ENCODE measurements around the gene SHC1.

The SHC1 gene

DNA sequence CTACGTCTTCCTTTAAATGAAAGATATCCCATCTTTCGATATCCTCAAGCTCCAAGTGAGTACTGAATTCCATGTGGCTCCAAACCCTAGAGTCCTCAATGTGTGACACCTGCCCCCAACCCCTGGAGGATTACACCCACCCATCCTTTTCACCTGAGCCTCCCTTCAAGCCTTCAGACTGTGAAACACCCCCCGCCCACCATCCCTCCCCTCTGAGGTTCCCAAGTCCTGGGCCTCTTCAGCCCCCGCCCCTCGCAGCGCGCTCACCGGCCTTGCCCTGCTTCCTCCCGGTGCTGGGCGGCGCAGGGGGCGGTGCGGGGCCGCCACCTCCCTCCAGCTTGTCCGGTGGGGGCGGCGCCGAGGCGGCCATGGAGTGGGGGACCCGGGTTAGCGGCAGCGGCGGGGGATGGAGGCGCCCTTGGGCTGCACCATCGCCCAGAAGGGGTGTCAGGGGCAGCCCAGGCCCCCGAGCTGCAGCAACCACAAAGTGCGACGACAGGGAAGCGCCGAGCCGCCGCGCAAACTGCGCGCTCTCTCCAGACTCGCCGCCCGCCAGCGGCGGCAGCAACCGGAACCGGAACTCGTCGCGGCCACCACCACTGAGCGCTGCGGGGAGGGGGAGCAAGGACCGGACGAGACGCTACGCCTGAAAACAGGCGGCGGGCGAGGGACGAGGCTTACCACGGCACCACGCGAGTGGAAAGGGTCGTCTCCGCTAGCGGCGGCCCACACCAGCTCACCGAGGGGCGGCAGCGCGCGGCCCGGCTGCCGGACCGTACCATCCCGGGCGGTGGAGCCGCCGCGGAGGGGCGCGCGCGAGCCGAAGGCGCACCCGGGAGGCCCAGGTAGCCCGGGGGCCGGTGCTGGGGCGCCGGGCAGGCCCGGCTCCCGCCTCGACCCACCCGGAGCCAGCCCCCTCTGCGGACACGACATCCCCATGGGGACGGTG is 9.1 kb downstream of the SHC1 start, which contains the start of gene PYGO2:
TSS of gene PYGO2 (minus strand) at position 576 of the 949 bp plus-strand sequence. CDS start at position 370, 206 bp downstream.
- Histone ChIP-seq H3K27me3 (ENCODE audit: insufficient read depth, low read length, poor library complexity) (no peaks in the 10 kb centered on the region), H3K36me3 (ENCODE audit: insufficient read depth, low read length) (peaks cover 51% of the 10 kb centered on the region), H3K9me3 (ENCODE audit: insufficient read depth, low read length, severe bottlenecking) (no peaks in the 10 kb centered on the region), H2AFZ (ENCODE audit: low read depth, low read length) (peak within 1 kb of the TSS; percentile 84), H3K4me2 (ENCODE audit: insufficient read depth, low read length) (peak within 1 kb of the TSS; percentile 84), H3K4me3 (ENCODE audit: low read depth in 1 of 2, low read length in 2 of 2) (peak within 1 kb of the TSS; percentile 86 to 89), H3K9ac (ENCODE audit: low read depth, low read length) (peak within 1 kb of the TSS; percentile 97), H4K20me1 (ENCODE audit: insufficient read depth, low read length) (peaks cover 22% of the 10 kb centered on the region; the same call in 1 of the 2 replicates), H3K27ac (ENCODE audit: low read length) (peak within 1 kb of the TSS; percentile 99), H3K79me2 (ENCODE audit: insufficient read depth, low read length) (peaks cover 39% of the 10 kb centered on the region), H3K4me1 (ENCODE audit: insufficient read depth, low read length) (peaks cover 50% of the 10 kb centered on the region)
- no peak for TF ChIP-seq EZH2 (IDR thresholded peaks at IDR 0.05; ENCODE audit: borderline replicate concordance, low read depth, low read length, severe bottlenecking)
- TF ChIP-seq, protein P1, sequence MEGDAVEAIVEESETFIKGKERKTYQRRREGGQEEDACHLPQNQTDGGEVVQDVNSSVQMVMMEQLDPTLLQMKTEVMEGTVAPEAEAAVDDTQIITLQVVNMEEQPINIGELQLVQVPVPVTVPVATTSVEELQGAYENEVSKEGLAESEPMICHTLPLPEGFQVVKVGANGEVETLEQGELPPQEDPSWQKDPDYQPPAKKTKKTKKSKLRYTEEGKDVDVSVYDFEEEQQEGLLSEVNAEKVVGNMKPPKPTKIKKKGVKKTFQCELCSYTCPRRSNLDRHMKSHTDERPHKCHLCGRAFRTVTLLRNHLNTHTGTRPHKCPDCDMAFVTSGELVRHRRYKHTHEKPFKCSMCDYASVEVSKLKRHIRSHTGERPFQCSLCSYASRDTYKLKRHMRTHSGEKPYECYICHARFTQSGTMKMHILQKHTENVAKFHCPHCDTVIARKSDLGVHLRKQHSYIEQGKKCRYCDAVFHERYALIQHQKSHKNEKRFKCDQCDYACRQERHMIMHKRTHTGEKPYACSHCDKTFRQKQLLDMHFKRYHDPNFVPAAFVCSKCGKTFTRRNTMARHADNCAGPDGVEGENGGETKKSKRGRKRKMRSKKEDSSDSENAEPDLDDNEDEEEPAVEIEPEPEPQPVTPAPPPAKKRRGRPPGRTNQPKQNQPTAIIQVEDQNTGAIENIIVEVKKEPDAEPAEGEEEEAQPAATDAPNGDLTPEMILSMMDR (IDR thresholded peaks at IDR 0.05; ENCODE audit: borderline replicate concordance, extremely low read depth, low read length, poor library complexity, severe bottlenecking), result peak; percentile 72
- ATAC-seq (ENCODE audit: insufficient read depth, low read depth) (peak; percentile 84), DNase-seq (peak; percentile 84)

GRCh38 chr1:154960446-154961136 is 10.0 kb downstream of the SHC1 start:
- Histone ChIP-seq H3K36me3 (ENCODE audit: insufficient read depth, low read length) (peaks cover 42% of the 10 kb centered on the region), H3K9ac (ENCODE audit: low read depth, low read length) (peak overlapping the region; percentile 97), H3K4me3 (ENCODE audit: low read depth in 1 of 2, low read length in 2 of 2) (peak overlapping the region; percentile 86 to 89; a peak in 3 of 4 replicates), H3K4me1 (ENCODE audit: insufficient read depth, low read length) (peaks cover 57% of the 10 kb centered on the region), H3K27ac (ENCODE audit: low read length) (peak overlapping the region; percentile 99), H3K4me2 (ENCODE audit: insufficient read depth, low read length) (peak overlapping the region; percentile 84), H3K79me2 (ENCODE audit: insufficient read depth, low read length) (peaks cover 39% of the 10 kb centered on the region), H2AFZ (ENCODE audit: low read depth, low read length) (no peak overlapping the region), H4K20me1 (ENCODE audit: insufficient read depth, low read length) (peaks cover 22% of the 10 kb centered on the region; the same call in 1 of the 2 replicates), H3K27me3 (ENCODE audit: insufficient read depth, low read length, poor library complexity) (no peaks in the 10 kb centered on the region), H3K9me3 (ENCODE audit: insufficient read depth, low read length, severe bottlenecking) (no peaks in the 10 kb centered on the region)
- no peak for TF ChIP-seq EZH2 (IDR thresholded peaks at IDR 0.05; ENCODE audit: borderline replicate concordance, low read depth, low read length, severe bottlenecking)
- TF ChIP-seq, protein P1 (IDR thresholded peaks at IDR 0.05; ENCODE audit: borderline replicate concordance, extremely low read depth, low read length, poor library complexity, severe bottlenecking), result no peak
- no peak for ATAC-seq (ENCODE audit: insufficient read depth, low read depth)
- DNase-seq, result no peak

- Histone ChIP-seq H3K36me3 (ENCODE audit: insufficient read depth, low read length) (peaks cover 32% of the 10 kb centered on the region), H3K79me2 (ENCODE audit: insufficient read depth, low read length) (peaks cover 49% of the 10 kb centered on the region), H2AFZ (ENCODE audit: low read depth, low read length) (no peak overlapping the region), H3K4me1 (ENCODE audit: insufficient read depth, low read length) (peaks cover 69% of the 10 kb centered on the region), H3K9me3 (ENCODE audit: insufficient read depth, low read length, severe bottlenecking) (no peaks in the 10 kb centered on the region), H3K27me3 (ENCODE audit: insufficient read depth, low read length, poor library complexity) (no peaks in the 10 kb centered on the region), H4K20me1 (ENCODE audit: insufficient read depth, low read length) (peaks cover 25% of the 10 kb centered on the region; the same call in 1 of the 2 replicates), H3K27ac (ENCODE audit: low read length) (no peak overlapping the region), H3K9ac (ENCODE audit: low read depth, low read length) (no peak overlapping the region), H3K4me3 (ENCODE audit: low read depth in 1 of 2, low read length in 2 of 2) (no peak overlapping the region), H3K4me2 (ENCODE audit: insufficient read depth, low read length) (no peak overlapping the region)
- DNase-seq (no peak), ATAC-seq (ENCODE audit: insufficient read depth, low read depth) (no peak)
- TF ChIP-seq, protein P1 (IDR thresholded peaks at IDR 0.05; ENCODE audit: borderline replicate concordance, extremely low read depth, low read length, poor library complexity, severe bottlenecking), result no peak
These were observed 11.1 kb downstream of the SHC1 start for GRCh38 chr1:154959426-154959780.

All from DND-41 (cell line).